SK-N-SH (cell line): ENCODE data around the gene SWI5. TPM values are rescaled to one million over a fixed set of nuclear protein-coding genes. Genes with fewer than 3 reads are reported as not detected.
A peak's percentile ranks its signal among the peaks of the same experiment; 100 is the strongest.

Experiments
- CTCF ChIA-PET: fragments of 300-600, 350-600 bp; formaldehyde crosslinking; extraction: SDS; loops from one replicate; lab custom pipeline; 2021; lab: Yijun Ruan, JAX
- POLR2A ChIA-PET: fragments of 350-600 bp; sonication (Branson Sonifier 250); formaldehyde crosslinking; extraction: SDS; loops from one replicate; lab custom pipeline; 2020; ENCODE audit warnings: antibody characterized with exemption, inconsistent platforms; lab: Yijun Ruan, JAX
- DNase-seq: peaks from one replicate; pipeline ENCODE4 v3.0.0; 2012
- H2AFZ ChIP-seq: fragments of 200-600 bp; sonication (generic); 2 replicates; pipeline ENCODE4 v1.8.1; 2016; ENCODE audit warnings: antibody characterized with exemption, mild to moderate bottlenecking, low read depth
- H3F3A ChIP-seq: fragments of 200-600 bp; sonication (generic); replicated peaks from 2 replicates; pipeline ENCODE3; 2016; ENCODE audit warnings: antibody characterized with exemption, mild to moderate bottlenecking; ENCODE audit not compliant: insufficient read depth
- H3K27ac ChIP-seq, 2 experiments: fragments of 200-500 bp in 1 of 2; fragments of 200-600 bp in 1 of 2; sonication (Bioruptor generic) in 1 of 2; sonication (generic), shearing (Covaris generic) in 1 of 2; 2 replicates each; pipeline versions ENCODE4 v1.5.1 to v1.6.1; 2014 to 2016; ENCODE audit warnings: low read depth in 2 of 2, inconsistent platforms in 1 of 2, low read length in 1 of 2, mild to moderate bottlenecking in 1 of 2, mixed read lengths in 1 of 2
- H3K27me3 ChIP-seq: fragments of 200-600 bp; sonication (generic), shearing (Covaris generic); 2 replicates; pipeline ENCODE4 v1.6.1; 2016; ENCODE audit warnings: mixed run types; ENCODE audit not compliant: insufficient read depth
- H3K36me3 ChIP-seq, 2 experiments: fragments of 200-500 bp in 1 of 2; fragments of 200-600 bp in 1 of 2; sonication (Bioruptor generic) in 1 of 2; sonication (generic) in 1 of 2; replicated peaks in 1 of 2; 2 replicates each; pipeline versions ENCODE3 to v1.5.1; 2014 to 2016; ENCODE audit warnings: low read length in 1 of 2, mild to moderate bottlenecking in 1 of 2; ENCODE audit not compliant: insufficient read depth in 2 of 2, control insufficient read depth in 1 of 2
- H3K4me1 ChIP-seq, 2 experiments: fragments of 200-500 bp in 1 of 2; fragments of 200-600 bp in 1 of 2; sonication (Bioruptor generic) in 1 of 2; sonication (generic), shearing (Covaris generic) in 1 of 2; 2 replicates each; pipeline versions ENCODE4 v1.5.1 to v1.6.1; 2014 to 2016; ENCODE audit warnings: low read depth in 1 of 2, low read length in 1 of 2, mixed run types in 1 of 2; ENCODE audit not compliant: insufficient read depth in 2 of 2, control insufficient read depth in 1 of 2
- H3K4me2 ChIP-seq: fragments of 200-600 bp; sonication (generic), shearing (Covaris generic); 2 replicates; pipeline ENCODE4 v1.6.1; 2017; ENCODE audit warnings: mixed run types
- H3K4me3 ChIP-seq, 2 experiments: fragments of 200-500 bp in 1 of 2; fragments of 200-600 bp in 1 of 2; sonication (Bioruptor generic) in 1 of 2; sonication (generic), shearing (Covaris generic) in 1 of 2; 2 replicates each; pipeline versions ENCODE4 v1.5.1 to v1.8.1; 2014 to 2016; ENCODE audit warnings: low read depth in 2 of 2, inconsistent platforms in 1 of 2, low read length in 1 of 2, mild to moderate bottlenecking in 1 of 2, mixed read lengths in 1 of 2, moderate library complexity in 1 of 2
- H3K79me2 ChIP-seq: fragments of 200-600 bp; sonication (generic); 2 replicates; pipeline ENCODE4 v1.8.1; 2017; ENCODE audit warnings: mild to moderate bottlenecking; ENCODE audit not compliant: insufficient read depth
- H3K9ac ChIP-seq: fragments of 200-600 bp; sonication (generic); 2 replicates; pipeline ENCODE4 v1.6.1; 2017; ENCODE audit warnings: mixed run types
- H3K9me2 ChIP-seq: fragments of 200-600 bp; sonication (generic); 2 replicates; pipeline ENCODE4 v1.6.1; 2017; ENCODE audit warnings: mixed run types
- H3K9me3 ChIP-seq: fragments of 200-600 bp; sonication (generic); 2 replicates; pipeline ENCODE4 v1.6.1; 2017; ENCODE audit warnings: mixed run types, mild to moderate bottlenecking, moderate library complexity
- H4K20me1 ChIP-seq: fragments of 200-600 bp; sonication (generic); 2 replicates; pipeline ENCODE4 v1.6.1; 2017; ENCODE audit warnings: mild to moderate bottlenecking, mixed run types; ENCODE audit not compliant: insufficient read depth
- CTCF ChIP-seq: fragments of 200-600 bp; sonication (generic); IDR thresholded peaks from 2 replicates; pipeline ENCODE4 v1.6.1; 2017; ENCODE audit warnings: antibody characterized with exemption, mild to moderate bottlenecking, moderate library complexity
- FOXM1 ChIP-seq: IDR thresholded peaks from 2 replicates; pipeline ENCODE4 v1.4.0; 2012; ENCODE audit warnings: low read depth, mild to moderate bottlenecking
- GABPA ChIP-seq: IDR thresholded peaks from 2 replicates; pipeline ENCODE4 v1.4.0; 2012; ENCODE audit warnings: low read depth, mild to moderate bottlenecking
- JUND ChIP-seq: IDR thresholded peaks from 2 replicates; pipeline ENCODE4 v1.4.0; 2012
- MEF2A ChIP-seq: IDR thresholded peaks from 2 replicates; pipeline ENCODE4 v1.4.0; 2012; ENCODE audit warnings: low read depth, borderline replicate concordance
- MXI1 ChIP-seq: IDR thresholded peaks from 2 replicates; pipeline ENCODE4 v1.6.1; 2012; ENCODE audit warnings: mild to moderate bottlenecking, low read depth, low read length, improper control_type of control experiment
- NRF1 ChIP-seq: IDR thresholded peaks from 2 replicates; pipeline ENCODE4 v1.6.1; 2012; ENCODE audit warnings: low read depth, mild to moderate bottlenecking, low read length
- PBX3 ChIP-seq: IDR thresholded peaks from 2 replicates; pipeline ENCODE4; 2012
- POLR2AphosphoS5 ChIP-seq: IDR thresholded peaks from 2 replicates; pipeline ENCODE4 v1.6.1; 2012; ENCODE audit warnings: low read depth, low read length
- SMC3 ChIP-seq: IDR thresholded peaks from 2 replicates; pipeline ENCODE4 v1.6.1; 2012; ENCODE audit warnings: low read depth, low read length, improper control_type of control experiment
- TAF1 ChIP-seq: IDR thresholded peaks from 2 replicates; pipeline ENCODE4 v1.6.1; 2012; ENCODE audit warnings: low read depth, mild to moderate bottlenecking, low read length, moderate library complexity, borderline replicate concordance
- TEAD4 ChIP-seq: IDR thresholded peaks from 2 replicates; pipeline ENCODE4 v1.4.0; 2012; ENCODE audit warnings: mild to moderate bottlenecking, borderline replicate concordance; ENCODE audit not compliant: insufficient read depth
- USF1 ChIP-seq: IDR thresholded peaks from 2 replicates; pipeline ENCODE4 v1.4.0; 2012; ENCODE audit warnings: low read depth, borderline replicate concordance
- YY1 ChIP-seq: IDR thresholded peaks from 2 replicates; pipeline ENCODE4 v1.4.0; 2012; ENCODE audit warnings: low read depth, mild to moderate bottlenecking
- WGBS: methylation state at CpG from one replicate; pipeline ENCODE4 v1.1.6; 2017; ENCODE audit warnings: low lambda C conversion rate; 5-methylcytosine and 5-hydroxymethylcytosine counted together
- polyA plus RNA-seq, 3 experiments: library from polyadenylated mRNA; depleted of rRNA; stranded (reverse); fragments of >200 nt; gene quantifications; 2 replicates each; pipeline ENCODE4 v1.2.3, GENCODE V29; 2012
- TF ChIP-seq, protein P1 (sequence below): fragments of 150-350 bp; IDR thresholded peaks from 2 replicates; pipeline ENCODE4 v1.6.1; 2017; ENCODE audit warnings: antibody characterized with exemption, low read length, low read depth, borderline replicate concordance
- TF ChIP-seq, protein P2 (sequence below): fragments of 150-350 bp; IDR thresholded peaks from 2 replicates; pipeline ENCODE4 v1.6.1; 2016; ENCODE audit warnings: mild to moderate bottlenecking, low read depth, low read length

Gene SWI5
- polyA plus RNA-seq, 1 of the 3 experiments (the other 2 are of a cell fraction) = 84.1 TPM

DNA sequence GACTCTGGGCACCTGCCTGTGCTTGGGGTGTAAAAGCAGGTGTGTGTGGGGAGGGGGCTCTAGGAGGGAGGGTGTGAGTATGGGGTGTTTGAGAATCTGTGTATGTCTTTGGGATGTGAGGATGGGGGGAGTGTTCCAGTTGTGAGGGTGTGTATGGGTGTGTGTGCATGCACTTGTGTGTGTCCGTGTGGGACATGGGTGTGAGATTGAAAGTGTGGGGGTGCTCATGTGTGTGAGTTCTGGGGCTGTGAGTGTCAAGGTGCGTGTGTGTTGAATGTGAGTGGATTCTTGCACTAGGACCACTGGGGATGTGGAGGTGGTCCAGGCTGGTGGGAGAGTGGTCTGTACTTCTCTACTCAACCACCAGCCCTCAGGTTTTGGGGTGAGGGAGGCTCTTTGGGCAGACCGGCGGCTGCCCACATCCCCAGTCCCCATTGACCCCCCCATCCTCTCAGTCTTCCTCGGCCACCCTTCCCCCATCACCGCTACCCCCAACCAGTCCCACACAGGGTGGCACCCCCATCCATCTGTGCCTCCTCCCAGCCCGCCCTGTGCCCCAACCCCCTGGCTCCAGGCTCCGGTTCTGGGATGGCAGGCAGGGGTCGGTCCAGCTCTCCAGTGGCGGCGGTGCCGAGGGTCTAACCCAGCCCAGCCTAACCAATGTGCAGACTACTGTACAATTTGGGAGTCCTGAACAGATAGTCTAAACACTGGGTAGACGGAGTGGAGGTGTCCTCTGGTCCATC lies 31.8 kb upstream of the SWI5 start:
- CTCF ChIA-PET = interaction anchor here (1.3 to 2.4 kb wide), 3 partner anchors 11 to 52 kb away, joined by 4 to 18 read pairs (median 10); partner anchors contain the start of gene DNM1
- Histone ChIP-seq H3K9me3 (no peaks in the 10 kb centered on the region), H3K9me2 (no peaks in the 10 kb centered on the region), H3K4me1 (peaks cover 21 to 39% of the 10 kb centered on the region in 2 experiments), H3K27me3 (no peaks in the 10 kb centered on the region), H3K27ac (peak overlapping the region; percentile 42 to 95; a peak in 3 of 4 replicates), H3K9ac (peak overlapping the region; percentile 28; the same call in 1 of the 2 replicates), H3K4me3 (peak overlapping the region in 1 of 2 experiments; percentile 39; a peak in 3 of 4 replicates), H3K79me2 (no peaks in the 10 kb centered on the region), H4K20me1 (no peaks in the 10 kb centered on the region), H3K4me2 (peak overlapping the region; percentile 68; the same call in 1 of the 2 replicates), H2AFZ (no peak overlapping the region), H3F3A (no peaks in the 10 kb centered on the region), H3K36me3 (peaks cover 4 to 11% of the 10 kb centered on the region in 2 experiments)
- WGBS = 54% methylated on average over 11 of the region's 13 CpGs
- TF ChIP-seq, protein P1, sequence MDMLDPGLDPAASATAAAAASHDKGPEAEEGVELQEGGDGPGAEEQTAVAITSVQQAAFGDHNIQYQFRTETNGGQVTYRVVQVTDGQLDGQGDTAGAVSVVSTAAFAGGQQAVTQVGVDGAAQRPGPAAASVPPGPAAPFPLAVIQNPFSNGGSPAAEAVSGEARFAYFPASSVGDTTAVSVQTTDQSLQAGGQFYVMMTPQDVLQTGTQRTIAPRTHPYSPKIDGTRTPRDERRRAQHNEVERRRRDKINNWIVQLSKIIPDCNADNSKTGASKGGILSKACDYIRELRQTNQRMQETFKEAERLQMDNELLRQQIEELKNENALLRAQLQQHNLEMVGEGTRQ = no peak
- no peak for TF ChIP-seq TAF1
- no peak for TF ChIP-seq PBX3
- TF ChIP-seq NRF1 = no peak
- TF ChIP-seq, protein P2, sequence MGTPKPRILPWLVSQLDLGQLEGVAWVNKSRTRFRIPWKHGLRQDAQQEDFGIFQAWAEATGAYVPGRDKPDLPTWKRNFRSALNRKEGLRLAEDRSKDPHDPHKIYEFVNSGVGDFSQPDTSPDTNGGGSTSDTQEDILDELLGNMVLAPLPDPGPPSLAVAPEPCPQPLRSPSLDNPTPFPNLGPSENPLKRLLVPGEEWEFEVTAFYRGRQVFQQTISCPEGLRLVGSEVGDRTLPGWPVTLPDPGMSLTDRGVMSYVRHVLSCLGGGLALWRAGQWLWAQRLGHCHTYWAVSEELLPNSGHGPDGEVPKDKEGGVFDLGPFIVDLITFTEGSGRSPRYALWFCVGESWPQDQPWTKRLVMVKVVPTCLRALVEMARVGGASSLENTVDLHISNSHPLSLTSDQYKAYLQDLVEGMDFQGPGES = no peak
- no peak for TF ChIP-seq YY1
- no peak for TF ChIP-seq TEAD4
- TF ChIP-seq FOXM1 = no peak
- TF ChIP-seq JUND = no peak
- TF ChIP-seq GABPA = no peak
- no peak for TF ChIP-seq MXI1
- no peak for TF ChIP-seq POLR2AphosphoS5
- no peak for TF ChIP-seq CTCF
- TF ChIP-seq USF1 = no peak
- TF ChIP-seq SMC3 = no peak
- no peak for TF ChIP-seq MEF2A
- DNase-seq = peak; percentile 56
- POLR2A ChIA-PET = no interaction called here
